Retinal pigment epithelial cell (primary cell): ENCODE measurements around the gene TTBK2.

Experiments
- DNase-seq: peaks from one replicate; pipeline ENCODE4 v3.0.0-alpha.2; 2010; ENCODE audit warnings: low read depth
- H3K4me3 ChIP-seq: 2 replicates; pipeline ENCODE4 v1.5.1; 2011; ENCODE audit warnings: mild to moderate bottlenecking, low read length, control low read depth, moderate library complexity
- CTCF ChIP-seq: conservative IDR thresholded peaks from 2 replicates; pipeline ENCODE4 v1.5.1; 2011; ENCODE audit warnings: low read depth, low read length, control low read depth, inconsistent platforms

The TTBK2 gene

GRCh38 chr15:42919308-42919707 is 1.3 kb downstream of the TTBK2 start:
- no peak for DNase-seq

DNA sequence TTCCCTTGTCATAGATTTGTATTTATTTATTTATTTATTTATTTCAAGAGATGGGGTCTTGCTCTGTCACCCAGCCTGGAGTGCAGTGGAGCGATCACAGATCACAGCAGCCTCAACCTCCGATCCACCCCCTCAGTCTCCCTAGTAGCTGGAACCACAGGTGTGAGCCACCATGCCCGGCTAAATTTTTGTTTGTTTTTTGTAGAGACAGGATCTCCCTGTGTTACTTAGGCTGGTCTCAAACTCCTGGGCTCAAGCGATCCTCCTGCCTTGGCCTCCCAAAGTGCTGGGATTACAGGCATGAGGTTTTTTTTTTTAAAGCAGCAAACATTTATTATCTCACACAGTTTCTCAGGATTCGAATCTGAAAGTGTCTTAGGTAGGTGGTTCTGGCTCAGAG is 2.5 kb downstream of the TTBK2 start:
- no peak for DNase-seq
- TF ChIP-seq CTCF, result no peak

More at GRCh38 chr15:42919308-42919707, 1.3 kb downstream of the TTBK2 start:
- peak overlapping the region; percentile 82 for H3K4me3 ChIP-seq
- TF ChIP-seq CTCF, result no peak

DNA sequence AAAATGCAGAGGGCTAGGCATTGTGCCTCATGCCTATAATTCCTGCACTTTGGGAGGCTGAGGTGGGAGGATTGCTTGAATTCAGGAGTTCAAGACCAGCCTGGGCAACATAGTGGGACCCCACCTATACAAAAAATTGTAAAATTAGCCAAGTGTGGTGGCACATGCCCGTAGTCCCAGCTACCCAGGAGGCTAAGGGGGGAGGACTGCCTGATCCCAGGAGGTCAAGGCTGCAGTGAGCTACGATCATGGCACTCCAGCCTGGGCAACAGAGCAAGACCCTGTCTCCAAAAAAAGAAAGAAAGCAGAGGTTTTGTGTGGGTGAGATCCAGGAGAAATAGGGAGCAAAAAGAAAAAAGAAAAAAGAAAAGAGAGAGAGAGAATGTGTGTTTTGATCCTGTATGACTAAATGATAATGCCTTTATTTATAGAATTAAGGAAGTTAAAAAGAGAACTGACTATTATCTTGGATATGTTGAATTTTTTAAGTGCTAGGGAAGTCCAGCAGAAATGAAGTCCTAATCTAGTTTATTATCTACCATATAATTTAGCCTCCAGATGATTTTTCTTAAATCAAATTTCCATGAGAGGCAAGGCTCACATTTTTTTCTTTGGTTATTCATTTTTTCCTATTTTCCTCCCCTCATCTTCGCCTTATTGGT is 4.8 kb downstream of the TTBK2 start:
- H3K4me3 ChIP-seq, result no peak overlapping the region
- DNase-seq, result no peak
- TF ChIP-seq CTCF, result no peak

More for the DNA sequence above, 2.5 kb downstream of the TTBK2 start:
- H3K4me3 ChIP-seq, result no peak overlapping the region

GRCh38 chr15:42914728-42915497 is 5.7 kb downstream of the TTBK2 start:
- peak overlapping the region; percentile 11 for H3K4me3 ChIP-seq
- DNase-seq, result no peak
- no peak for TF ChIP-seq CTCF

- TF ChIP-seq CTCF, result no peak
- DNase-seq, result no peak
- H3K4me3 ChIP-seq, result no peak overlapping the region
Observed at GRCh38 chr15:42911058-42911592, 9.5 kb downstream of the TTBK2 start.

DNA sequence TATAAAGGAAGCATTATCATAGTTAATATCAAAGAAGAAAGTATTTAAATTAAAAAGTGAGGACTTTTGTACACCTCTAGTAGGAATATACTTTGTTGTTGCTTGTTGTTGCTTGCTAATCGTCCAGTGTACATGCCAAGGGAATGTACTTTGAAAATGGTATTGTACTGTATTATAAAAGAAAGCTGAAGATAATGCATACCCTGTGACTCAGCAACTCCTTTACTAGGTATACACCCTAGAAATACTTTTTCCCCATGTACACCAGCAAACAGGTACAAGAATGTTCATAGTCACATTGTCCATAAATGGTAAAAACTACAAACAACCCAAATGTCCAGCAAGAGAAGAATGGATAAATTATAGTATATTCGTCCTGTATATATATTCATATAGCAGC is 12.0 kb downstream of the TTBK2 start:
- no peak for DNase-seq
- no peak for TF ChIP-seq CTCF
- H3K4me3 ChIP-seq, result no peak overlapping the region
